GM12872 (cell line): Measurements from ENCODE around the gene ARHGEF10L.
A peak's percentile ranks its signal among the peaks of the same experiment; 100 is the strongest.

Experiments used
- TF ChIP-seq, protein P1 (sequence below): IDR thresholded peaks from 3 replicates; pipeline ENCODE4 v1.5.1; 2011; ENCODE audit warnings: low read depth, mild to moderate bottlenecking, low read length, moderate library complexity; ENCODE audit not compliant: insufficient read depth

ARHGEF10L gene

DNA sequence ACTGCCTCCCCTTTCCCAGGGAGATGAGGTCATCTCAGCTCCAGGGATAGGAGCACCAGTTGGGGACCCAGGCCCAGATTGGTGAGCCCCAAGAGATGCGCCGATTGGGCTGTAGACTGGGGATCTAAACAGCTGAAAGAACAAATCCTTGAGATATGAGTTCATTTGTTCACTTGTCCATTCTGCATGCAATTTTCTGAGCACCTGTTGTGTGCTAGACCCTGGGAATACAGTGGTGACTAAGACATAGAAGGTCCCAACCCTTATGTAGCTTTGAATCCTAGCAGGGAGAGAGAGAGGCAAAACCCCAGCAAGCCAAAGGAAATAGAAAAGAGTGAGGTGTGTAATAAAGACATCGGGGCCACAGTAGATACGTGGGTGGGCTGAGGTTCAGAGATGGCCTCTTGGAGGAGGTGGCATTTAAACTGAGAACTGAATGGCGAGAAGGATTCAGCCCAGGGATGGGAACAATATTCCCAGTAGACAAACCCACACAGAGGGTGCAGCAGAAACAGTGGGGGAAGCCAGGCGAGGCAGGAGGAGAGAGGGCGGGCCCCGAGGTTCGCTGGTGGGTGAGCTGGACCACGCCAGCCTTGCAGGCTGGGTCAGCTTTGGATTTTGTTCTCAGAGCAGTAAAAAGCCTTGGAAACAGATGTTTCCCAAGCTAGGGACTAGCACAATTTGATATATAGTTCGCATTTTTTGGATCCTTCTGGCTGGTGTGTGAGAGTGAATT lies 110.0 kb downstream of the ARHGEF10L start:
- TF ChIP-seq, protein P1, sequence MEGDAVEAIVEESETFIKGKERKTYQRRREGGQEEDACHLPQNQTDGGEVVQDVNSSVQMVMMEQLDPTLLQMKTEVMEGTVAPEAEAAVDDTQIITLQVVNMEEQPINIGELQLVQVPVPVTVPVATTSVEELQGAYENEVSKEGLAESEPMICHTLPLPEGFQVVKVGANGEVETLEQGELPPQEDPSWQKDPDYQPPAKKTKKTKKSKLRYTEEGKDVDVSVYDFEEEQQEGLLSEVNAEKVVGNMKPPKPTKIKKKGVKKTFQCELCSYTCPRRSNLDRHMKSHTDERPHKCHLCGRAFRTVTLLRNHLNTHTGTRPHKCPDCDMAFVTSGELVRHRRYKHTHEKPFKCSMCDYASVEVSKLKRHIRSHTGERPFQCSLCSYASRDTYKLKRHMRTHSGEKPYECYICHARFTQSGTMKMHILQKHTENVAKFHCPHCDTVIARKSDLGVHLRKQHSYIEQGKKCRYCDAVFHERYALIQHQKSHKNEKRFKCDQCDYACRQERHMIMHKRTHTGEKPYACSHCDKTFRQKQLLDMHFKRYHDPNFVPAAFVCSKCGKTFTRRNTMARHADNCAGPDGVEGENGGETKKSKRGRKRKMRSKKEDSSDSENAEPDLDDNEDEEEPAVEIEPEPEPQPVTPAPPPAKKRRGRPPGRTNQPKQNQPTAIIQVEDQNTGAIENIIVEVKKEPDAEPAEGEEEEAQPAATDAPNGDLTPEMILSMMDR: no peak

DNA sequence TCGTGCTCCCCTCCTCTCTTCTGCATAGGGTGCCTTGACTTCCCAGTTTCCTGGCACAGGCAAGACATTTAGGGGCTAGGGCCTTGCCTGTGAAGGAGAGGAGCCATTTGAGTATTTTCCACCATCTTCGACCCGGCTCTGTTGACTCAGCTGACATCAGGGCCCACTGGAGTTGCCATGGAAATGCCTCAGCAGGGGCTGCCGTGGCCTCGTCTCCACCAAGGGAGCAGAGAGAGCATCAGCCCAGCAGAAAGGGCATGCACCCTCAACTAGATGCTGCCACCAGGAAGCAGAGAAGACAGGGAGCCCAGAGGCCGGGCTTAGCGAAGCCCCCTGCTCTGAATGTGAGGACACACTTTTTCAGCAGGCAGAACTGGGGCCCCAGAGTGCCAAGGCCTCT lies 113.8 kb downstream of the ARHGEF10L start:
- TF ChIP-seq, protein P1: no peak

DNA sequence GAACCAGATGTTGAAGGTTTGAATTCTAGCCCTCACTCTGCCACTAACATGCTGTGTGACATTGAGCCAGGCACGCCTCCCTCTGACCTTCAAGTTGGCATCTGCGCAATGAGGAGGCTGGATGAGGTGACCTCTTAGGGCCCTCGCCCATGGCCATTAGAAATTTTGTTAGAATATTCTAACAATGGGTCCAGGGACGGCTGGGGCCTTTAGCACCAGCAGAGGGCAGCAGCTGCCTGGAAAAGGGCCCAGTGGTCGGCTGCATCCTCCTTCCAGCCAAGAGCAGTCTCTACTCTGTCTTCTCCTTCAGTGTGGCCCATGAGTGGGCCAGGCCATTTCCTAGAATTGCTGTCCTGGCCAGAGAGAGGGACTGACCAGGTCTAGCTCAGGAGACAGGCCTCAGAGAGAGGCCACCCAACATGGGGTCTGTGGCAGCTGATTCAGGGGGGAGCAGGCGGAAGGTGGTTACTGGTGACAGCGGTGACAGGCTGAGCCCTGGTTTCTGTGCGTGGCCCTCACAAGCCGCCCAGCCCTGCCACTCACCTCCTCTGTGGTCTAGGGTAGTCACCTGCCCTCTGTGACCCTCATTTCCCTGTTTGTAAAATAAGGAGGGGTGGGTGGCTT lies 114.3 kb downstream of the ARHGEF10L start:
- TF ChIP-seq, protein P1: peak; percentile 72

DNA sequence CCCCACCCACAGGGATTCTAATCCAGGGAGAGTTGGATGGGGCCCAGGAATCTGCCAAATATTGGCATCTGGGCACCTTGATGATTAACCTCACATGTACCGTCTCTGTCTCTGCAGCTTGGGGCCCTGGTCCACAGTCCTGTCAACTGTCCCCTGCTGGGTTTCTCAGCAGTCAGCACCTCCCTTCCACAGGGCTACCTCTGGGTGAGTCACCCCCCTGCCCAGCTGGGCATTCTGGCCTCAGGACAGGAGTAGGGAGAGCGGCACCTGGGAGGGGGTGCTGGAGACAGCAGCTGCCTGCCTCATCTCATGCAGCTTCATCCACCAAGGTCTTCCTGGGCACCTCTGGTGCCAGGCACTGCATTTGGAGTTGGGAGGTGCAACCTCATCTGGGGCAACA lies 115.0 kb downstream of the ARHGEF10L start:
- TF ChIP-seq, protein P1: no peak

DNA sequence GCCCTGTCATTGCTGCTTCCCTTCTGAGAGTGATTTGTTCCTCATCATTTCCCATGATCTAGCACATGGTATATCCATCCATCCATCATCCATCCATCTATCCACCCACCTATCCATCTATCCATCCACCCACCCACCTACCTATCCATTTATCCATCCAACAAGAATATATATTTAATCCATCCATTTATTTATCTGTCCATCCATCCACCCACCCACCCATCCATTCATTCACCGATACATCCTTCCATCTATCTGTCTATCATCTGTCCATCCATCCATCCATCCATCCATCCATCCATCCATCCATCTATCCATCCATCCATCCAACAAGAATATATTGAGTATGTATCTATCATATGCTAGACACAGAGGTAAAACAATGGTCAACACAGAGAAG lies 115.7 kb downstream of the ARHGEF10L start:
- TF ChIP-seq, protein P1: no peak

DNA sequence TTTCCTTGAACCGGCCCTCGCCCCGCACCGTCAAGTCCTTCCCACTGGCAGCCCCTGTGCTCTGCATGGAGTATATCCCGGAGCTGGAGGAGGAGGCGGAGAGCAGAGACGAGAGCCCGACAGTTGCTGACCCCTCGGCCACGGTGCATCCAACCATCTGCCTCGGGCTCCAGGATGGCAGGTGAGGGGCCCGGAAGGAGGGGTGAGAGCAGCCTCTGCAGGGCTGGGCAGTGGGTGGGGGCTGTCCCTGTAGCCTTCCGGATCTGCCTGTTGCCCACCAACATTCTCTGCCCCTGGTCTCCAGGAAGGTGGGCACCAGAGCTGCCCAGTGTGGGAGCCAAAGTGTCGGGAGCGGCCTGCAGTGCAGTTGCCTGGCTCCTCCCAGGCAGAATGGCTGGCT lies 116.4 kb downstream of the ARHGEF10L start:
- TF ChIP-seq, protein P1: no peak

DNA sequence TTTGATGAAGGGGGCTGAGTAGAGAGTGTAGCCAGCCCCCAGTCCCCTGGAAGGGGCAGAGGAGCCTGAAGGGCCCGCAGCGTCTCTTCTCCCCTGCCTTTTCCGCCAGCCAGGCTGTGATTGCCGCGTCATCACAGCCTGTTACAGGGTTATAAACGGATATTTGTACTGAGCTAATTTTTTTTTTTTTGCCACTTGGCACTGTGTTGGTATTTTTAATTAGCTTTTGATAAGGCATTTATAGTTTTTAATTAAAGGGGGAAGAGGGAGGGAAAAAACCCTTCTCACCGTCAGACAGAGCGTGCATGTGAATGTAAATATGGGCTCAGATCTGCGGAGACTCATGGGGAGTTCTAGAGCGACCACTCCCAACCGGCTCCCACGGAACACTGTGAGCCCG lies 117.9 kb downstream of the ARHGEF10L start:
- TF ChIP-seq, protein P1: no peak
